Measurements from ENCODE around the gene TSHZ2.

DNA sequence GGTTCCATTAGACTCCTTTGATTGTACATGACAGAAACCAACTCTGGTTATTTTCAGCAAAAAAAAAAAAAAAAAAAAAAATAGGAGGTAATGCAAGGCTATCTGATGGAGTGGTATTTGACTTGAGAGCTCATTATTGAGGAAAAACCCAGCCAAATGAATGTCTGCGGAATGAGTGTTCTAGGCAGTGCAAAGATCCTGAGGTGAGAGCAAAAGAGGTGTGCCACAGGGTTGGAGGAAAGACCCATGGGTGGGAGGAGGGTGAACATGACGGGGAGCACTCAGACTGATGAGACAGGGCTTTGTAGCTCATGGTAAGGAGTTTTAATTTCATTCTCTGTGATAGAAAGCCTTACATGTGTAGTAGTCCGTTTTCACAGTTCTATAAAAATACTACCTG, 188.9 kb downstream of the TSHZ2 start:
- TF ChIP-seq TAF1 (IDR thresholded peaks at IDR 0.05; ENCODE audit: low read depth) (no peak), EGR1 (IDR thresholded peaks at IDR 0.05) (no peak), RAD21 (IDR thresholded peaks at IDR 0.05; ENCODE audit: low read depth) (no peak)
- TF ChIP-seq, protein P1, sequence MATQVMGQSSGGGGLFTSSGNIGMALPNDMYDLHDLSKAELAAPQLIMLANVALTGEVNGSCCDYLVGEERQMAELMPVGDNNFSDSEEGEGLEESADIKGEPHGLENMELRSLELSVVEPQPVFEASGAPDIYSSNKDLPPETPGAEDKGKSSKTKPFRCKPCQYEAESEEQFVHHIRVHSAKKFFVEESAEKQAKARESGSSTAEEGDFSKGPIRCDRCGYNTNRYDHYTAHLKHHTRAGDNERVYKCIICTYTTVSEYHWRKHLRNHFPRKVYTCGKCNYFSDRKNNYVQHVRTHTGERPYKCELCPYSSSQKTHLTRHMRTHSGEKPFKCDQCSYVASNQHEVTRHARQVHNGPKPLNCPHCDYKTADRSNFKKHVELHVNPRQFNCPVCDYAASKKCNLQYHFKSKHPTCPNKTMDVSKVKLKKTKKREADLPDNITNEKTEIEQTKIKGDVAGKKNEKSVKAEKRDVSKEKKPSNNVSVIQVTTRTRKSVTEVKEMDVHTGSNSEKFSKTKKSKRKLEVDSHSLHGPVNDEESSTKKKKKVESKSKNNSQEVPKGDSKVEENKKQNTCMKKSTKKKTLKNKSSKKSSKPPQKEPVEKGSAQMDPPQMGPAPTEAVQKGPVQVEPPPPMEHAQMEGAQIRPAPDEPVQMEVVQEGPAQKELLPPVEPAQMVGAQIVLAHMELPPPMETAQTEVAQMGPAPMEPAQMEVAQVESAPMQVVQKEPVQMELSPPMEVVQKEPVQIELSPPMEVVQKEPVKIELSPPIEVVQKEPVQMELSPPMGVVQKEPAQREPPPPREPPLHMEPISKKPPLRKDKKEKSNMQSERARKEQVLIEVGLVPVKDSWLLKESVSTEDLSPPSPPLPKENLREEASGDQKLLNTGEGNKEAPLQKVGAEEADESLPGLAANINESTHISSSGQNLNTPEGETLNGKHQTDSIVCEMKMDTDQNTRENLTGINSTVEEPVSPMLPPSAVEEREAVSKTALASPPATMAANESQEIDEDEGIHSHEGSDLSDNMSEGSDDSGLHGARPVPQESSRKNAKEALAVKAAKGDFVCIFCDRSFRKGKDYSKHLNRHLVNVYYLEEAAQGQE (IDR thresholded peaks at IDR 0.05; ENCODE audit: low read depth), result no peak

Data from Ishikawa (cell line).